Stimulated activated CD8-positive, alpha-beta memory T cell treated with anti-CD3 and anti-CD28 coated beads, Interleukin-12 subunit alpha, Interleukin-12 subunit beta, amount 100 ng/mL, for 1 hour (primary cell): ENCODE data around the gene LMBR1.
"Not testable (repeated sequence)": the region's sequence is repeated elsewhere in the genome, so short reads cannot be mapped to it uniquely, and the experiment has no call there.

ENCODE experiments used
- DNase-seq: peaks from one replicate; pipeline ENCODE4 v3.0.0-alpha.2; 2020; ENCODE audit warnings: low read depth

The LMBR1 gene

GRCh38 chr7:156892821-156893706 is at the start of gene LMBR1:
Gene LMBR1, minus strand, starts transcription at chr7:156893183. Its CDS starts 190 bp downstream, at chr7:156892993.
- peak; percentile 88 for DNase-seq

- DNase-seq, result no peak
These were observed 49.7 kb upstream of the LMBR1 start for GRCh38 chr7:156942708-156943090.

- no peak for DNase-seq
These were observed 48.6 kb upstream of the LMBR1 start for GRCh38 chr7:156941393-156942182.

GRCh38 chr7:156940421-156941122 is 47.6 kb upstream of the LMBR1 start:
- DNase-seq, result no peak

- not testable (repeated sequence) for DNase-seq
These were observed 43.8 kb upstream of the LMBR1 start for GRCh38 chr7:156936766-156937165.

- no peak for DNase-seq
These were observed 42.3 kb upstream of the LMBR1 start for GRCh38 chr7:156935250-156935649.

- DNase-seq, result no peak
These were observed 39.0 kb upstream of the LMBR1 start for GRCh38 chr7:156932006-156932405.

GRCh38 chr7:156929789-156930539 is 37.0 kb upstream of the LMBR1 start:
- DNase-seq, result no peak

GRCh38 chr7:156928406-156928747 is 35.4 kb upstream of the LMBR1 start:
- DNase-seq, result no peak

- DNase-seq, result no peak
These were observed 34.8 kb upstream of the LMBR1 start for GRCh38 chr7:156927571-156928405.

GRCh38 chr7:156925821-156926220 is 32.8 kb upstream of the LMBR1 start:
- not testable (repeated sequence) for DNase-seq

- DNase-seq, result not testable (repeated sequence)
These were observed 29.3 kb upstream of the LMBR1 start for GRCh38 chr7:156922304-156922703.

GRCh38 chr7:156920487-156921373 is 27.7 kb upstream of the LMBR1 start:
- not testable (repeated sequence) for DNase-seq

- no peak for DNase-seq
These were observed 27.1 kb upstream of the LMBR1 start for GRCh38 chr7:156920076-156920475.

GRCh38 chr7:156919132-156919713 is 26.2 kb upstream of the LMBR1 start:
- DNase-seq, result no peak

- no peak for DNase-seq
These were observed 25.7 kb upstream of the LMBR1 start for GRCh38 chr7:156918635-156919034.

- not testable (repeated sequence) for DNase-seq
These were observed 16.7 kb upstream of the LMBR1 start for GRCh38 chr7:156909574-156910252.

- DNase-seq, result no peak
These were observed 14.7 kb upstream of the LMBR1 start for GRCh38 chr7:156907656-156908055.

GRCh38 chr7:156906200-156906649 is 13.2 kb upstream of the LMBR1 start:
- DNase-seq, result no peak
